ENCODE measurements around the gene MCL1.

DNA sequence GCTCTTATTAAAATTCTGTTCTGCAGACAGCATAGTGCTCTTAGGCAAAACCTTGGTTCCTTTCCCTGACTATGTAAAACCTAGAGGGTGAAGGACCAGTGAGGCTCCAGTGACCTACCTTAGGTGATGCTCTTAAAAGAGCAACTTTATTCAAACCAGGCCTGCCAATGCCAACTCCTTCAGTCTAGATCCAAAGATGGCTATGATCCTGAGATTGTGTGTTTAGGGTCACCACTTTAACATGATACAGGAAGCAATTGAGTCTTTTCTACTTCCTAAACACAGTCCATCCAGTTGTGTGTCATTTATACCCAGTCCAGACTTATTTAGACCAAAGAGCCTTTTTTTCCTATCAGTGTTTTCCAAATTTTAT lies 10.8 kb downstream of the MCL1 start:
- no peak for TF ChIP-seq POLR2A (IDR thresholded peaks at IDR 0.05)
- no peak for TF ChIP-seq POLR2AphosphoS5 (IDR thresholded peaks at IDR 0.05)

All from prostate gland (tissue), 1 donor.